ENCODE measurements around the gene DHX32.

Gene DHX32

GRCh38 chr10:125792342-125793300 lies 88.5 kb downstream of the DHX32 start:
- H3K9ac ChIP-seq (ENCODE audit: low read depth, low read length): no peak overlapping the region
- no peaks in the 10 kb centered on the region for H3K4me1 ChIP-seq (ENCODE audit: insufficient read depth, low read length)
- no peaks in the 10 kb centered on the region for H3K9me3 ChIP-seq (ENCODE audit: control insufficient read depth, insufficient read depth, low read length)
- peaks cover 7% of the 10 kb centered on the region; the same call in 1 of the 2 replicates for H3K36me3 ChIP-seq (ENCODE audit: insufficient read depth, low read length)

DNA sequence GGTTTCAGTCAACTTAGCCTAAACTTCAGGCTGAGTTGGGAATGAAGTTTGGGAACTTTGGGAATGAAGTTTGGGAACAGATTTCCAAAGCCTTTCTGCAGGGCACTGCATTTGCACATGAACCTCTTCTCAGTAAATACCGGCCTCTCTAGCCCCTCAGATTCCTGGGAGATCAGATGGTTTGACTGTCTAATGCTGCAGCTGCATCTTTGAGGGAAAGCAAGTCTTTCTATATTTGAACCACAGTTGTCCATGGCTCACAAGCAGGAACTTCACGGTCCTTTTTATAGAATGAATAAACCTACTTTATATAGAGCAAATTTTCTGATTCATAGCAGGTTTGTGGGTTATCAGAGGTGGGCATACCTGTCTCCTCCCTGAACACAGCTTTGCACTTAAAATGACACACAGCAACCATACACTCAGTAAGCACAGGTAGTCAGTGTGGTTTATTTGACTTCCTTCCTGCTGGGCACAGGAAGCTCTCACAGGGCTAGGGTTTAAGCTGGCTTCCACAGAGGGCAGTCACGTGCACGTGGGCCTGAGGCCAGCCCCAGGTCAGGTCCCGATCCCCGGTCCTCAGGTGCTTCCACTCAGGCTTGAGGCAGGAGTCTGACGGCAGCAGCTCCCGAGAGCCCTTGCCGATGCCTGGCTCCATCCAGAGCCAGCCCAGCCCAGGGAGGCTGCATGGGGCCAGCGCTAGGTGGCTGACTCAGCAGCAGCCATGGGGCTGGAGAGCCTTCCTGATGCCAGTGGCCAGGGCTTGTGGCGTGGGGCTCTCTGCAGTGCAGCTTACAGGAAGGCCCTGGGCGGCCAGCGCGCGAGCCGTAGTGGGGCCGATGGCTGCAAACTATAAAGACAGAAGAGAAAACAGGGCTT lies 92.7 kb downstream of the DHX32 start:
- Histone ChIP-seq H3K9me3 (ENCODE audit: control insufficient read depth, insufficient read depth, low read length) (no peaks in the 10 kb centered on the region), H3K36me3 (ENCODE audit: insufficient read depth, low read length) (peaks cover 7% of the 10 kb centered on the region; the same call in 1 of the 2 replicates), H3K9ac (ENCODE audit: low read depth, low read length) (no peak overlapping the region), H3K4me1 (ENCODE audit: insufficient read depth, low read length) (no peaks in the 10 kb centered on the region)

Data from ES-I3 (cell line).